Measurements from ENCODE around the gene SEPTIN8. TPM values are rescaled to one million over a fixed set of nuclear protein-coding genes. Genes with fewer than 3 reads are reported as not detected.

The SEPTIN8 gene
- total RNA-seq, 1 experiment from 2014 or later: 24.2 TPM

DNA sequence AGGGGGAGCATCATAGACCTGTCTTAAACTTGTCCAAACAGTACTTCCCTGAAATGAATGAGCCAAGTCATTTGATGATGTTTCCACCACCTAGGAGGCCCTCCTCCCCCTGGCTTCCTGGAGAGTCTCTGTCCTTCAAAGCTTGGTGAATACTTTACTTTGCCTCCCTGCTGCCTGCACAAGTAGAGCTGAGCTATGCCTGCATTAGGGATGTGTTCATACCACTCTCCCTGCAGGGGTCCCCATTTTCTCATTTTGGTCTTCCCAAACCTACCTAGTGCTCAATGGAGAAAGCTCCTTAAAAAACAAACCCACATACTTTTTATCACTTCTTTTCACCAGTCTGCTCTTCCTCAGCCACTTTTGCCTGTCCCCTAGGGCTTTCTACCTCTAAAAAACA lies 22.1 kb downstream of the SEPTIN8 start:
- no peak for DNase-seq
- Histone ChIP-seq H3K27me3 (ENCODE audit: insufficient read depth, low read depth) (no peaks in the 10 kb centered on the region), H3K4me3 (no peak overlapping the region), H3K9me2 (ENCODE audit: insufficient read depth) (no peaks in the 10 kb centered on the region), H3K79me2 (ENCODE audit: low read depth) (no peaks in the 10 kb centered on the region), H3K27ac (no peak overlapping the region), H2AFZ (no peak overlapping the region), H3K4me1 (replicated peaks; ENCODE audit: insufficient read depth) (0 out of 2 replicates have a peak, but pooled peaks cover 6% of the 10 kb centered on the region), H3F3A (ENCODE audit: insufficient read depth, low read depth) (no peaks in the 10 kb centered on the region), H3K4me2 (no peak overlapping the region), H3K9me3 (ENCODE audit: insufficient read depth, low read depth) (no peaks in the 10 kb centered on the region), H4K20me1 (ENCODE audit: insufficient read depth) (no peaks in the 10 kb centered on the region), H3K36me3 (ENCODE audit: low read depth) (no peaks in the 10 kb centered on the region)
- ChIA-PET POLR2A (ENCODE audit: unreplicated experiment) (no interaction called here), CTCF (interaction anchor here (1.2 to 1.4 kb wide), 2 partner anchors 63 to 65 kb away, joined by 6 to 8 read pairs; no protein-coding TSS in a partner anchor)
- TF ChIP-seq EZH2 (IDR thresholded peaks at IDR 0.05; ENCODE audit: low read depth) (no peak), CTCF (conservative IDR thresholded peaks at IDR 0.05) (0 out of 2 replicates have a peak, but pooled peaks have one; percentile 29)
- no TSS peak for BruUV-seq (replicated peaks)
- intact Hi-C loops (cut with micrococcal nuclease; ENCODE audit: unreplicated experiment): loop anchor here (2.0 to 5.0 kb wide), 3 partner anchors 66 to 368 kb away; partner anchors contain the start of genes GDF9 and UQCRQ

GRCh38 chr5:132754111-132754510 lies 22.9 kb downstream of the SEPTIN8 start:
- DNase-seq: no peak
- no peaks in the 10 kb centered on the region for H3K27me3 ChIP-seq (ENCODE audit: insufficient read depth, low read depth)
- H3K36me3 ChIP-seq (ENCODE audit: low read depth): no peaks in the 10 kb centered on the region
- BruUV-seq (replicated peaks): no TSS peak
- H3K4me2 ChIP-seq: no peak overlapping the region
- ChIA-PET POLR2A (ENCODE audit: unreplicated experiment) (no interaction called here), CTCF (interaction anchor here (1.4 kb wide), 1 partner anchor 64 kb away, joined by 6 read pairs; no protein-coding TSS in a partner anchor)
- no peaks in the 10 kb centered on the region for H4K20me1 ChIP-seq (ENCODE audit: insufficient read depth)
- H3K27ac ChIP-seq: no peak overlapping the region
- no peaks in the 10 kb centered on the region for H3F3A ChIP-seq (ENCODE audit: insufficient read depth, low read depth)
- H3K9me2 ChIP-seq (ENCODE audit: insufficient read depth): no peaks in the 10 kb centered on the region
- H3K79me2 ChIP-seq (ENCODE audit: low read depth): no peaks in the 10 kb centered on the region
- intact Hi-C loops (cut with micrococcal nuclease; ENCODE audit: unreplicated experiment): loop anchor here (2.0 to 5.0 kb wide), 2 partner anchors 67 to 113 kb away; partner anchors contain the start of genes GDF9 and UQCRQ
- TF ChIP-seq CTCF (conservative IDR thresholded peaks at IDR 0.05) (no peak), EZH2 (IDR thresholded peaks at IDR 0.05; ENCODE audit: low read depth) (no peak)
- 0 out of 2 replicates have a peak, but pooled peaks cover 3% of the 10 kb centered on the region for H3K4me1 ChIP-seq (replicated peaks; ENCODE audit: insufficient read depth)
- H3K4me3 ChIP-seq: no peak overlapping the region
- H2AFZ ChIP-seq: no peak overlapping the region
- H3K9me3 ChIP-seq (ENCODE audit: insufficient read depth, low read depth): no peaks in the 10 kb centered on the region

GRCh38 chr5:132753135-132753987 lies 23.7 kb downstream of the SEPTIN8 start:
- POLR2A ChIA-PET (ENCODE audit: unreplicated experiment): interaction anchor here (0.6 kb wide), 1 partner anchor 18 kb away, joined by 4 read pairs; no protein-coding TSS in a partner anchor
- H2AFZ ChIP-seq: no peak overlapping the region
- no TSS peak for BruUV-seq (replicated peaks)

More at GRCh38 chr5:132753135-132753987, 23.7 kb downstream of the SEPTIN8 start:
- intact Hi-C loops (cut with micrococcal nuclease; ENCODE audit: unreplicated experiment): loop anchor here (5.0 kb wide), 1 partner anchor 114 kb away; the partner anchor contains the start of genes GDF9 and UQCRQ
- Histone ChIP-seq H3K9me2 (ENCODE audit: insufficient read depth) (no peaks in the 10 kb centered on the region), H3K4me1 (replicated peaks; ENCODE audit: insufficient read depth) (no peaks in the 10 kb centered on the region), H3K79me2 (ENCODE audit: low read depth) (no peaks in the 10 kb centered on the region), H3K4me2 (no peak overlapping the region), H3K9me3 (ENCODE audit: insufficient read depth, low read depth) (no peaks in the 10 kb centered on the region), H3K4me3 (no peak overlapping the region), H3K36me3 (ENCODE audit: low read depth) (no peaks in the 10 kb centered on the region), H3F3A (ENCODE audit: insufficient read depth, low read depth) (no peaks in the 10 kb centered on the region), H4K20me1 (ENCODE audit: insufficient read depth) (no peaks in the 10 kb centered on the region), H3K27ac (no peak overlapping the region), H3K27me3 (ENCODE audit: insufficient read depth, low read depth) (no peaks in the 10 kb centered on the region)
- CTCF ChIA-PET: no interaction called here
- DNase-seq: no peak
- TF ChIP-seq CTCF (conservative IDR thresholded peaks at IDR 0.05): no peak
- no peak for TF ChIP-seq EZH2 (IDR thresholded peaks at IDR 0.05; ENCODE audit: low read depth)

Data from PC-9 (cell line).